Common myeloid progenitor, CD34-positive (primary cell): ENCODE results near the gene KNTC1.

Experiments
- CTCF ChIA-PET: fragments of 350-600 bp; sonication (Branson Sonifier 250); formaldehyde crosslinking; loops from one replicate; lab custom pipeline; 2021; ENCODE audit warnings: antibody characterized with exemption; lab: Charles Lee
- POLR2A ChIA-PET: fragments of 350-600 bp; sonication (Branson Sonifier 250); formaldehyde crosslinking; loops from one replicate; lab custom pipeline; 2021; ENCODE audit warnings: antibody characterized with exemption; lab: Charles Lee
- DNase-seq, 3 donors: peaks; one replicate each; pipeline versions ENCODE4 v3.0.0 to v3.0.0-alpha.2; 2013
- H3K27ac ChIP-seq, 2 experiments: 1 replicate in 1 of 2; 2 replicates in 1 of 2; pipeline ENCODE4 v1.7.0; 2013; ENCODE audit warnings: inconsistent platforms in 2 of 2, low read length in 2 of 2, mild to moderate bottlenecking in 2 of 2, low read depth in 1 of 2, moderate library complexity in 1 of 2; ENCODE audit not compliant: severe bottlenecking in 2 of 2, insufficient read depth in 1 of 2, poor library complexity in 1 of 2
- H3K27me3 ChIP-seq, 5 experiments: replicated peaks in 2 of 5; 1 replicate in 3 of 5; 2 replicates in 2 of 5; pipeline versions ENCODE4 v1.6.1 to v1.7.0; 2013; ENCODE audit warnings: low read length in 4 of 5, mild to moderate bottlenecking in 2 of 5, moderate library complexity in 2 of 5, inconsistent platforms in 1 of 5; ENCODE audit not compliant: insufficient read depth in 5 of 5, control insufficient read depth in 4 of 5
- H3K36me3 ChIP-seq, 4 experiments: 1 replicate in 2 of 4; 2 replicates in 2 of 4; pipeline versions ENCODE4 v1.6.1 to v1.7.0; 2013; ENCODE audit warnings: low read length in 3 of 4, control low read depth in 1 of 4, mild to moderate bottlenecking in 1 of 4; ENCODE audit not compliant: control insufficient read depth in 4 of 4, insufficient read depth in 4 of 4
- H3K4me1 ChIP-seq, 4 experiments: 1 replicate in 3 of 4; 2 replicates in 1 of 4; pipeline versions ENCODE4 v1.6.1 to v1.7.1; 2013; ENCODE audit warnings: low read length in 3 of 4, mild to moderate bottlenecking in 3 of 4, control low read depth in 1 of 4, inconsistent platforms in 1 of 4, moderate library complexity in 1 of 4; ENCODE audit not compliant: control insufficient read depth in 4 of 4, insufficient read depth in 4 of 4; ENCODE audit errors: control extremely low read depth in 1 of 4
- H3K4me3 ChIP-seq, 7 experiments: 1 replicate in 4 of 7; 2 replicates in 3 of 7; pipeline versions ENCODE4 v1.5.1 to v1.7.0; 2013; ENCODE audit warnings: mild to moderate bottlenecking in 7 of 7, low read length in 6 of 7, moderate library complexity in 6 of 7, inconsistent platforms in 2 of 7, low read depth in 2 of 7, control low read depth in 1 of 7; ENCODE audit not compliant: insufficient read depth in 4 of 7, control insufficient read depth in 1 of 7; ENCODE audit errors: extremely low read depth in 1 of 7
- H3K9me3 ChIP-seq, 5 experiments: 1 replicate in 4 of 5; 2 replicates in 1 of 5; pipeline versions ENCODE4 v1.6.1 to v1.7.1; 2013; ENCODE audit warnings: low read length in 4 of 5, mild to moderate bottlenecking in 2 of 5, inconsistent platforms in 1 of 5, low read depth in 1 of 5, moderate library complexity in 1 of 5; ENCODE audit not compliant: control insufficient read depth in 4 of 5, insufficient read depth in 2 of 5; ENCODE audit errors: control extremely low read depth in 1 of 5
- WGBS: methylation state at CpG from one replicate; pipeline ENCODE4 v1.1.5; 2013; ENCODE audit not compliant: insufficient coverage; 5-methylcytosine and 5-hydroxymethylcytosine counted together

The KNTC1 gene

GRCh38 chr12:122499991-122500684 is 26.9 kb upstream of the KNTC1 start:
- peak overlapping the region; percentile 90 to 96 for H3K27ac ChIP-seq
- no peaks in the 10 kb centered on the region for H3K9me3 ChIP-seq
- peak overlapping the region; percentile 61 to 100 (median 97) for H3K4me3 ChIP-seq
- H3K4me1 ChIP-seq = peaks cover 4 to 31% (median 16%) of the 10 kb centered on the region in 4 experiments
- POLR2A ChIA-PET = interaction anchor here (0.5 to 2.0 kb wide), 9 partner anchors 9 to 294 kb away, joined by 3 to 16 read pairs (median 5); partner anchors contain the start of genes KNTC1 and RSRC2
- H3K27me3 ChIP-seq = no peaks in the 10 kb centered on the region
- H3K36me3 ChIP-seq = peaks cover 0 to 29% (median 15%) of the 10 kb centered on the region in 4 experiments
- peak; percentile 45 to 81 (median 78) for DNase-seq
- WGBS = under 1% methylated on average over 31 of the region's 47 CpGs
- CTCF ChIA-PET = interaction anchor here (0.6 to 1.6 kb wide), 6 partner anchors 10 to 1002 kb away, joined by 3 to 7 read pairs (median 4); no protein-coding TSS in a partner anchor

- WGBS = 0% methylated on average over 41 of the region's 52 CpGs
- peak within 1 kb of the TSS; percentile 90 to 96 for H3K27ac ChIP-seq
- peak within 1 kb of the TSS; percentile 61 to 100 (median 97) for H3K4me3 ChIP-seq
- DNase-seq = peak; percentile 97 to 99 (median 99)
- no peaks in the 10 kb centered on the region for H3K9me3 ChIP-seq
- ChIA-PET CTCF (interaction anchor here (0.6 to 1.6 kb wide), 9 partner anchors 9 to 1002 kb away, joined by 3 to 7 read pairs (median 4); no protein-coding TSS in a partner anchor), POLR2A (interaction anchor here (0.6 to 2.0 kb wide), 13 partner anchors 9 to 293 kb away, joined by 3 to 16 read pairs (median 4); partner anchors contain the start of genes KNTC1 and RSRC2)
- no peaks in the 10 kb centered on the region for H3K27me3 ChIP-seq
- peaks cover 4 to 31% (median 16%) of the 10 kb centered on the region in 4 experiments for H3K4me1 ChIP-seq
- H3K36me3 ChIP-seq = peaks cover 4 to 33% (median 17%) of the 10 kb centered on the region in 4 experiments
These were observed 26.2 kb upstream of the KNTC1 start, which contains the start of gene ZCCHC8 for GRCh38 chr12:122500685-122501488. TSS of gene ZCCHC8 (minus strand) at chr12:122500932. CDS start at chr12:122500840, 92 bp downstream.

GRCh38 chr12:122501489-122501989 is 25.5 kb upstream of the KNTC1 start:
- POLR2A ChIA-PET = interaction anchor here (0.6 to 2.0 kb wide), 8 partner anchors 8 to 101 kb away, joined by 3 to 16 read pairs (median 4); partner anchors contain the start of genes KNTC1 and RSRC2
- no peak for DNase-seq
- Histone ChIP-seq H3K9me3 (no peaks in the 10 kb centered on the region), H3K36me3 (peaks cover 10 to 39% (median 21%) of the 10 kb centered on the region in 4 experiments), H3K4me1 (peaks cover 4 to 31% (median 16%) of the 10 kb centered on the region in 4 experiments), H3K27me3 (no peaks in the 10 kb centered on the region), H3K4me3 (peak overlapping the region; percentile 61 to 100 (median 97)), H3K27ac (peak overlapping the region; percentile 30 to 96)
- CTCF ChIA-PET = interaction anchor here (0.8 to 1.6 kb wide), 7 partner anchors 9 to 167 kb away, joined by 3 to 7 read pairs (median 4); no protein-coding TSS in a partner anchor
- 53% methylated on average over 6 of the region's 9 CpGs for WGBS

- Histone ChIP-seq H3K27me3 (no peaks in the 10 kb centered on the region), H3K9me3 (no peaks in the 10 kb centered on the region), H3K4me3 (no peak overlapping the region), H3K36me3 (peaks cover 15 to 50% (median 35%) of the 10 kb centered on the region in 4 experiments), H3K27ac (no peak overlapping the region), H3K4me1 (peaks cover 4 to 28% (median 14%) of the 10 kb centered on the region in 4 experiments)
- ChIA-PET POLR2A (interaction anchor here (1.5 kb wide), 1 partner anchor 12 kb away, joined by 8 read pairs; no protein-coding TSS in a partner anchor), CTCF (no interaction called here)
- WGBS = 92% methylated on average over 1 of the region's 3 CpGs
- no peak for DNase-seq
These were observed 23.8 kb upstream of the KNTC1 start for GRCh38 chr12:122503147-122503751.

- no peak overlapping the region for H3K27ac ChIP-seq
- DNase-seq = no peak
- no CpG with 5 or more reads among the region's 6 CpGs for WGBS
- H3K9me3 ChIP-seq = no peaks in the 10 kb centered on the region
- H3K36me3 ChIP-seq = peaks cover 19 to 57% (median 38%) of the 10 kb centered on the region in 4 experiments
- H3K4me1 ChIP-seq = peaks cover under 1 to 20% (median 10%) of the 10 kb centered on the region in 4 experiments
- ChIA-PET CTCF (interaction anchor here (0.6 kb wide), 1 partner anchor 79 kb away, joined by 3 read pairs; no protein-coding TSS in a partner anchor), POLR2A (interaction anchor here (0.6 to 1.5 kb wide), 2 partner anchors 11 to 657 kb away, joined by 6 to 8 read pairs; no protein-coding TSS in a partner anchor)
- H3K27me3 ChIP-seq = no peaks in the 10 kb centered on the region
- no peak overlapping the region for H3K4me3 ChIP-seq
These were observed 23.1 kb upstream of the KNTC1 start for GRCh38 chr12:122503783-122504590.
